ENCODE results near the gene KRT39.
A peak's percentile ranks its signal among the peaks of the same experiment; 100 is the strongest.
"Not testable (repeated sequence)": the region's sequence is repeated elsewhere in the genome, so short reads cannot be mapped to it uniquely, and the experiment has no call there.

KRT39 gene

DNA sequence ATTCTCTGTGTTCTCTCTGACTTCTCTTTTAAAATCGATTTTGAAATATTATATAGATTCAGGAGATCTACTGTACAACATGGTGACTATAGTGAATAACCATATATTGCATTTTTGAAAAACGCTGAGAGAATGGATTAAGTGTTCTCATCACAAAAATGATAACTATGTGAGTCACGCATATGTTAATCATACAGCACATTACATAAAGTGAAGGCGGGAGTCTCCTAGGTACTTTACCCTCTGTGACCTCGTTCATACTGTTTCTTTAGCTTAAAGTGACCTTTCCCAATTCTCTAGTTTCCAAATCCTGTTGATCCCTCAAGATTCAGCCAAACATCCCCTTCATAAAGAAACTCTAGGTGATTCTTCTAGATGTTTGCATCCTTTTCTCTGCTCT lies 36.1 kb upstream of the KRT39 start:
- H3K27me3 ChIP-seq (ENCODE audit: insufficient read depth, low read depth, severe bottlenecking), result no peaks in the 10 kb centered on the region
- TF ChIP-seq, protein P1, sequence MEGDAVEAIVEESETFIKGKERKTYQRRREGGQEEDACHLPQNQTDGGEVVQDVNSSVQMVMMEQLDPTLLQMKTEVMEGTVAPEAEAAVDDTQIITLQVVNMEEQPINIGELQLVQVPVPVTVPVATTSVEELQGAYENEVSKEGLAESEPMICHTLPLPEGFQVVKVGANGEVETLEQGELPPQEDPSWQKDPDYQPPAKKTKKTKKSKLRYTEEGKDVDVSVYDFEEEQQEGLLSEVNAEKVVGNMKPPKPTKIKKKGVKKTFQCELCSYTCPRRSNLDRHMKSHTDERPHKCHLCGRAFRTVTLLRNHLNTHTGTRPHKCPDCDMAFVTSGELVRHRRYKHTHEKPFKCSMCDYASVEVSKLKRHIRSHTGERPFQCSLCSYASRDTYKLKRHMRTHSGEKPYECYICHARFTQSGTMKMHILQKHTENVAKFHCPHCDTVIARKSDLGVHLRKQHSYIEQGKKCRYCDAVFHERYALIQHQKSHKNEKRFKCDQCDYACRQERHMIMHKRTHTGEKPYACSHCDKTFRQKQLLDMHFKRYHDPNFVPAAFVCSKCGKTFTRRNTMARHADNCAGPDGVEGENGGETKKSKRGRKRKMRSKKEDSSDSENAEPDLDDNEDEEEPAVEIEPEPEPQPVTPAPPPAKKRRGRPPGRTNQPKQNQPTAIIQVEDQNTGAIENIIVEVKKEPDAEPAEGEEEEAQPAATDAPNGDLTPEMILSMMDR (IDR thresholded peaks at IDR 0.05; ENCODE audit: low read depth, low read length), result no peak
- H3K9me3 ChIP-seq (ENCODE audit: severe bottlenecking), result no peaks in the 10 kb centered on the region
- H3K36me3 ChIP-seq, result no peaks in the 10 kb centered on the region
- DNase-seq, result no peak
- H3K27ac ChIP-seq, result no peak overlapping the region
- no peak overlapping the region for H3K4me3 ChIP-seq (ENCODE audit: low read depth, low read length)

DNA sequence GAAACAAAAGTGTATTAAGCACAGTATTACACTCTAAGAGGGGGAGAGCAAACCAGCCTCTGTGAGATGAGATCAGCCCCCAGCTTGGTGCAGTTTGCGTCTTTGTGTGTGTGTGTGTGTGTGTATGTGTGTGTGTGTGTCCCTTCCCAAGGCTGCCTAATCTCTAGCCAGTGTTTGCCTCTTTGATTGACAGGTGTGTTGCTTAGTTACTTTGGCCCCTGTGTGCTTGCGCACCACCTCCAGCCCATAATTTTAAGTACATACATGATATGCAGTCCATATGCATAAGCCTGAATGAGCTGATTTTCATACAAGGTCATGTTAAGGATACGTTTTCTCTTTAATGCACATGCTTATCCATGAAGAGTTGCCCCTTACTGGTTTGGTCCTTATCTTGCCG lies 35.0 kb upstream of the KRT39 start:
- no peaks in the 10 kb centered on the region for H3K27me3 ChIP-seq (ENCODE audit: insufficient read depth, low read depth, severe bottlenecking)
- TF ChIP-seq, protein P1 (IDR thresholded peaks at IDR 0.05; ENCODE audit: low read depth, low read length), result no peak

GRCh38 chr17:40999563-40999962 lies 32.8 kb upstream of the KRT39 start, which contains the start of gene KRTAP3-2:
KRTAP3-2 (minus strand) TSS chr17:40999906; CDS start chr17:40999853, 53 bp downstream.
- peak within 1 kb of the TSS; percentile 11; the same call in 1 of the 2 replicates for H3K27ac ChIP-seq
- not testable (repeated sequence) for H3K27me3 ChIP-seq (ENCODE audit: insufficient read depth, low read depth, severe bottlenecking)

More for the DNA sequence above, 35.0 kb upstream of the KRT39 start:
- Histone ChIP-seq H3K9me3 (ENCODE audit: severe bottlenecking) (no peaks in the 10 kb centered on the region), H3K27ac (no peak overlapping the region), H3K36me3 (no peaks in the 10 kb centered on the region), H3K4me3 (ENCODE audit: low read depth, low read length) (no peak overlapping the region)
- DNase-seq, result no peak

DNA sequence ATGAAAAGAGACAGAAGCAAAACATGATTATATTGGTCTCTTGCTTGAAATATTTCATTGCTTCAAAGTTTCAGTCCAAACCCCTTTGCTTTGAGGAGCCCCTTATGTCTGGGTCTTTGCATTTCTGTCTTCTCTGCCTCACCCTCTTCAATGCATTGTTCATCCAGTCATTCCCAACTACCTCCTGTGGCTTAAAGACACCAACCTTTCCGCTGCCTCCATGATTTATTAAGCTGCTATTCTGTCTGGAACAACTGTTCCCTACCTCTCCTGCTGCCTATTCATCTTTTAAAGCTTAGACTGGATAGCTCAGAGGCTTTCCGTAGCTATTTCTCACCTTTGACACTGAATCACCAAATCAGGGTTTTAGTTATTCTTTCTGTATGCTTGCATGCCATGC lies 30.6 kb upstream of the KRT39 start:
- no peaks in the 10 kb centered on the region for H3K27me3 ChIP-seq (ENCODE audit: insufficient read depth, low read depth, severe bottlenecking)
- H3K4me3 ChIP-seq (ENCODE audit: low read depth, low read length), result no peak overlapping the region
- H3K36me3 ChIP-seq, result no peaks in the 10 kb centered on the region
- no peak overlapping the region for H3K27ac ChIP-seq
- TF ChIP-seq, protein P1 (IDR thresholded peaks at IDR 0.05; ENCODE audit: low read depth, low read length), result no peak
- no peaks in the 10 kb centered on the region for H3K9me3 ChIP-seq (ENCODE audit: severe bottlenecking)
- no peak for DNase-seq

More at GRCh38 chr17:40999563-40999962, 32.8 kb upstream of the KRT39 start, which contains the start of gene KRTAP3-2:
- DNase-seq, result peak; percentile 87
- H3K9me3 ChIP-seq (ENCODE audit: severe bottlenecking); H3K36me3 ChIP-seq; H3K4me3 ChIP-seq (ENCODE audit: low read depth, low read length): not testable (repeated sequence)

DNA sequence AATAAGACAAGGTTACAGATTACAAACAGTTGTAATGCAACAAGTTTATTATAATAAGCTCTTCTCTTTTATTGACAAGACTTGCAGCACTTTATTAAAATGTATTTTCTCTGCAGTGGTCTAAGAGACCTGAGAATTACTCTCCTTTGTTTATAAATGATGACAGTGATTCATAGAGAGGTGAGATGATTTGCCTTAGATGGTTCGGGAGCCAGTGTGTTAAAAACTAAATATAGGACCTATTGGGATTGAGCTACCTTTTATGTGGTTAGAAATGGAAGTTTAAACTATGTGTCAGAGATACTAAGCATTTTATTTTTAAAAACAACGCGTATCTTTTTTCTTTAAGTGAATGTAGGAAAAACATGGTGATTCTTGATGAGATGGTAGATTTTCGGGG lies 30.1 kb upstream of the KRT39 start:
- no peak for DNase-seq
- no peak overlapping the region for H3K27ac ChIP-seq
- TF ChIP-seq, protein P1 (IDR thresholded peaks at IDR 0.05; ENCODE audit: low read depth, low read length), result no peak
- H3K27me3 ChIP-seq (ENCODE audit: insufficient read depth, low read depth, severe bottlenecking), result no peaks in the 10 kb centered on the region
- H3K36me3 ChIP-seq, result no peaks in the 10 kb centered on the region
- H3K4me3 ChIP-seq (ENCODE audit: low read depth, low read length), result no peak overlapping the region
- no peaks in the 10 kb centered on the region for H3K9me3 ChIP-seq (ENCODE audit: severe bottlenecking)

DNA sequence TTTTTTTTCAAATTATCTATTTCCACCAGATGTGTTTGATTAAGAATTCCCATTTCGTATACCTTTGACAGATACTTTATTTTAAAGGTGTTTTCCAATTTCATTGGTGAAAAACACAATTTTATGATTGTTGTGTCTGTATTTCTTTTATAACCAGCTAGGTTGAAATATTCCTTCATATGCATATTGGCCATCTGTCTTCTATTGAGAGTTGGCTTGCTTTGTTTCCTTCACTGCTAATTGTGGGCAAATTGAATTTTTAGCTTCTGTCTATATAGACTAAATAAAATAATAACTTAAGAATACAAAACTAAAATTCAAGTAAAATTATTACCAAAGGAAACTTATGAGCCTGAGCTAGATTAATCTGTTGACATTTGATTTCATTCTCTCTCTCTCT lies 28.4 kb upstream of the KRT39 start:
- no peak for DNase-seq
- no peak overlapping the region for H3K27ac ChIP-seq
- no peaks in the 10 kb centered on the region for H3K36me3 ChIP-seq
- H3K27me3 ChIP-seq (ENCODE audit: insufficient read depth, low read depth, severe bottlenecking), result no peaks in the 10 kb centered on the region
- no peak overlapping the region for H3K4me3 ChIP-seq (ENCODE audit: low read depth, low read length)
- H3K9me3 ChIP-seq (ENCODE audit: severe bottlenecking), result peaks cover 9% of the 10 kb centered on the region
- TF ChIP-seq, protein P1 (IDR thresholded peaks at IDR 0.05; ENCODE audit: low read depth, low read length), result no peak

Measured in WERI-Rb-1 (cell line).